HEK293 (cell line): Measurements from ENCODE around the gene RUNX1.

Experiments
- CTCF ChIA-PET: fragments of 350-600 bp; formaldehyde crosslinking; extraction: SDS; loops from one replicate; lab custom pipeline; 2021; ENCODE audit warnings: antibody characterized with exemption; lab: Yijun Ruan, JAX
- POLR2A ChIA-PET: fragments of 300-600 bp; formaldehyde crosslinking; extraction: SDS; loops from one replicate; lab custom pipeline; 2020; ENCODE audit warnings: antibody characterized with exemption, inconsistent platforms; lab: Yijun Ruan, JAX
- H3K27ac ChIP-seq: fragments of 200-500 bp; sonication (Bioruptor generic); 2 replicates; pipeline ENCODE4 v1.5.1; 2014; ENCODE audit warnings: low read depth, low read length, control low read depth, inconsistent platforms; ENCODE audit errors: extremely low read depth
- H3K36me3 ChIP-seq, 2 experiments: fragments of 200-500 bp in 1 of 2; sonication (Bioruptor generic) in 1 of 2; 1 replicate in 1 of 2; 2 replicates in 1 of 2; pipeline ENCODE4 v1.5.1; 2014 to 2017; ENCODE audit warnings: inconsistent platforms in 2 of 2, low read length in 2 of 2; ENCODE audit not compliant: control insufficient read depth in 2 of 2, insufficient read depth in 1 of 2
- H3K4me1 ChIP-seq: fragments of 200-500 bp; sonication (Bioruptor generic); 2 replicates; pipeline ENCODE4 v1.5.1; 2014; ENCODE audit warnings: mild to moderate bottlenecking, low read length, inconsistent platforms; ENCODE audit not compliant: control insufficient read depth, insufficient read depth
- H3K4me3 ChIP-seq: 2 replicates; pipeline ENCODE4 v1.5.1; 2011; ENCODE audit warnings: low read depth, mild to moderate bottlenecking, control low read depth, low read length, moderate library complexity
- H3K9me3 ChIP-seq: fragments of 200-500 bp; sonication (Bioruptor generic); 2 replicates; pipeline ENCODE4 v1.5.1; 2014; ENCODE audit warnings: low read depth, low read length, inconsistent platforms; ENCODE audit not compliant: control insufficient read depth, insufficient read depth
- BCL11A ChIP-seq: fragments of 450-650 bp; formaldehyde crosslinking; IDR thresholded peaks from 2 replicates; pipeline ENCODE4 v1.5.1; 2016; ENCODE audit warnings: low read depth, missing biosample characterization, missing genetic modification characterization
- HOXD13 ChIP-seq: sonication (generic); formaldehyde crosslinking; IDR thresholded peaks from 2 replicates; pipeline ENCODE4 v1.8.0; 2022; ENCODE audit warnings: missing genetic modification reagents, borderline replicate concordance
- MEIS1 ChIP-seq: sonication (generic); formaldehyde crosslinking; IDR thresholded peaks from 2 replicates; pipeline ENCODE4 v1.8.1; 2022; ENCODE audit warnings: missing genetic modification reagents, mild to moderate bottlenecking, borderline replicate concordance
- SP7 ChIP-seq: fragments of 450-650 bp; formaldehyde crosslinking; IDR thresholded peaks from 2 replicates; pipeline ENCODE4 v1.5.1; 2016; ENCODE audit warnings: missing biosample characterization, missing genetic modification characterization
- ZNF138 ChIP-seq: fragments of 450-650 bp; formaldehyde crosslinking; IDR thresholded peaks from 2 replicates; pipeline ENCODE4 v1.5.1; 2016; ENCODE audit warnings: missing biosample characterization, missing genetic modification characterization, borderline replicate concordance
- ZNF311 ChIP-seq: fragments of 450-650 bp; formaldehyde crosslinking; IDR thresholded peaks from 2 replicates; pipeline ENCODE4 v1.5.1; 2017; ENCODE audit warnings: missing biosample characterization, missing genetic modification characterization, borderline replicate concordance
- ZNF404 ChIP-seq: fragments of 450-650 bp; formaldehyde crosslinking; IDR thresholded peaks from 2 replicates; pipeline ENCODE4 v1.5.1; 2017; ENCODE audit warnings: missing biosample characterization, missing genetic modification characterization
- ZNF530 ChIP-seq: fragments of 450-650 bp; formaldehyde crosslinking; IDR thresholded peaks from 2 replicates; pipeline ENCODE4 v1.5.1; 2016; ENCODE audit warnings: low read depth, missing biosample characterization, missing genetic modification characterization
- ZNF558 ChIP-seq: fragments of 450-650 bp; formaldehyde crosslinking; IDR thresholded peaks from 2 replicates; pipeline ENCODE4 v1.5.1; 2016; ENCODE audit warnings: missing biosample characterization, missing genetic modification characterization
- ZNF560 ChIP-seq: fragments of 450-650 bp; formaldehyde crosslinking; IDR thresholded peaks from 2 replicates; pipeline ENCODE4 v1.5.1; 2017; ENCODE audit warnings: missing biosample characterization, missing genetic modification characterization, borderline replicate concordance
- ZNF585B ChIP-seq: fragments of 450-650 bp; formaldehyde crosslinking; IDR thresholded peaks from 2 replicates; pipeline ENCODE4 v1.5.1; 2016; ENCODE audit warnings: missing biosample characterization, missing genetic modification characterization
- ZNF596 ChIP-seq: fragments of 450-650 bp; IDR thresholded peaks from 2 replicates; pipeline ENCODE4 v1.5.0; 2018; ENCODE audit warnings: missing biosample characterization, mild to moderate bottlenecking, missing genetic modification characterization, moderate library complexity
- ZNF660 ChIP-seq: fragments of 450-650 bp; IDR thresholded peaks from 2 replicates; pipeline ENCODE4 v1.5.1; 2018; ENCODE audit warnings: missing biosample characterization, mild to moderate bottlenecking, missing genetic modification characterization
- ZNF776 ChIP-seq: fragments of 450-650 bp; formaldehyde crosslinking; IDR thresholded peaks from 2 replicates; pipeline ENCODE4 v1.5.0; 2017; ENCODE audit warnings: missing biosample characterization, missing genetic modification characterization, borderline replicate concordance
- TF ChIP-seq, protein P1 (sequence below): fragments of 450-650 bp; formaldehyde crosslinking; IDR thresholded peaks from 2 replicates; pipeline ENCODE4 v1.5.1; 2016; ENCODE audit warnings: missing biosample characterization, missing genetic modification characterization
- TF ChIP-seq, protein P2 (sequence below): sonication (generic); formaldehyde crosslinking; IDR thresholded peaks from 2 replicates; pipeline ENCODE4 v1.8.1; 2022; ENCODE audit warnings: mild to moderate bottlenecking, moderate library complexity, missing genetic modification reagents
- TF ChIP-seq, protein P3 (sequence below): fragments of 450-650 bp; formaldehyde crosslinking; conservative IDR thresholded peaks from 2 replicates; pipeline ENCODE4 v1.5.1; 2016; ENCODE audit warnings: low read depth, missing biosample characterization, missing genetic modification characterization
- TF ChIP-seq, protein P4 (sequence below): fragments of 450-650 bp; formaldehyde crosslinking; IDR thresholded peaks from 2 replicates; pipeline ENCODE4 v1.5.1; 2016; ENCODE audit warnings: missing biosample characterization, missing genetic modification characterization
- TF ChIP-seq, protein P5 (sequence below): fragments of 450-650 bp; formaldehyde crosslinking; IDR thresholded peaks from 2 replicates; pipeline ENCODE4 v1.5.1; 2017; ENCODE audit warnings: missing biosample characterization, missing genetic modification characterization

RUNX1 gene

DNA sequence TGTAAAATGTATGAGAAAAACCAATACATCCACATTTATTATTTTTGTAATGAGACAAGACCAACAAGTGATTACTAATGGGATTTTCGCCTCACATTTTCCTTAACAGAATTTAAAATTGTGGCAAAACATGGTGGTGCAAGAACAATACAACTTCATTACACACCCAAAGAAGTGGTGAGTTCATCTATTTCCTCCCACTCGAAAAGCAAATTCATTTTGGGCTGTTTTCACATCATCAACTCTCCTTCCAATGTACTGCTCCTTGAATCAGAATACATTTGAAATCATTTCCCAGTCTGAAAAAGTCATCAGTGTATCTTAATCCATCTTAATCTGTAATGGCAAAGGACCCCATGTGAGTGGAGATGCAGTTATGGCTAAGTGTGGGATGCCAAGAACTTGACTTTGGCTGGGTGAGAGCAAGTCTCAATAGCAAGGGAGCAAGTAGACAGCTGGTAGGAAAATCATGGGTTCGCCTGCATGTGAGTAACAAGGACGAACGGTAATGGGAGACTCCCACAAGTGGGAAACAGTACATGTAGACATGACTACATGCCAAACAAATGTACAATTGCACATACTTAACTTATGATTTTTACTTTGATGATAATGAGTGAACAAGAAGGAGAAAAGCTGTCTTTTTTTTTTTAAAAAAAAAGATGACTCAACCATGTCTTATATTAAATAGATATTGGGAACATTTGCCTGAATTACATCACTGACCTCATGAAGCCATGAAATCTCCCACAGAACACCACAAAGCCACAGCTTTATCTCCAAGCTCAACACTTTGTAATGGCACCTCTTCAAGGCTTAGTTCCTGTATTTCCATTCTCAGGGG is 46.0 kb downstream of the RUNX1 start (continued):
- TF ChIP-seq, protein P1, sequence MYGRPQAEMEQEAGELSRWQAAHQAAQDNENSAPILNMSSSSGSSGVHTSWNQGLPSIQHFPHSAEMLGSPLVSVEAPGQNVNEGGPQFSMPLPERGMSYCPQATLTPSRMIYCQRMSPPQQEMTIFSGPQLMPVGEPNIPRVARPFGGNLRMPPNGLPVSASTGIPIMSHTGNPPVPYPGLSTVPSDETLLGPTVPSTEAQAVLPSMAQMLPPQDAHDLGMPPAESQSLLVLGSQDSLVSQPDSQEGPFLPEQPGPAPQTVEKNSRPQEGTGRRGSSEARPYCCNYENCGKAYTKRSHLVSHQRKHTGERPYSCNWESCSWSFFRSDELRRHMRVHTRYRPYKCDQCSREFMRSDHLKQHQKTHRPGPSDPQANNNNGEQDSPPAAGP (tag by site-specific recombination) = no peak
- TF ChIP-seq ZNF660 (tag by site-specific recombination) (no peak), ZNF311 (no peak), ZNF404 (no peak)
- TF ChIP-seq, protein P2, sequence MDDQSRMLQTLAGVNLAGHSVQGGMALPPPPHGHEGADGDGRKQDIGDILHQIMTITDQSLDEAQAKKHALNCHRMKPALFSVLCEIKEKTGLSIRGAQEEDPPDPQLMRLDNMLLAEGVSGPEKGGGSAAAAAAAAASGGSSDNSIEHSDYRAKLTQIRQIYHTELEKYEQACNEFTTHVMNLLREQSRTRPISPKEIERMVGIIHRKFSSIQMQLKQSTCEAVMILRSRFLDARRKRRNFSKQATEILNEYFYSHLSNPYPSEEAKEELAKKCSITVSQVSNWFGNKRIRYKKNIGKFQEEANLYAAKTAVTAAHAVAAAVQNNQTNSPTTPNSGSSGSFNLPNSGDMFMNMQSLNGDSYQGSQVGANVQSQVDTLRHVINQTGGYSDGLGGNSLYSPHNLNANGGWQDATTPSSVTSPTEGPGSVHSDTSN = no peak

DNA sequence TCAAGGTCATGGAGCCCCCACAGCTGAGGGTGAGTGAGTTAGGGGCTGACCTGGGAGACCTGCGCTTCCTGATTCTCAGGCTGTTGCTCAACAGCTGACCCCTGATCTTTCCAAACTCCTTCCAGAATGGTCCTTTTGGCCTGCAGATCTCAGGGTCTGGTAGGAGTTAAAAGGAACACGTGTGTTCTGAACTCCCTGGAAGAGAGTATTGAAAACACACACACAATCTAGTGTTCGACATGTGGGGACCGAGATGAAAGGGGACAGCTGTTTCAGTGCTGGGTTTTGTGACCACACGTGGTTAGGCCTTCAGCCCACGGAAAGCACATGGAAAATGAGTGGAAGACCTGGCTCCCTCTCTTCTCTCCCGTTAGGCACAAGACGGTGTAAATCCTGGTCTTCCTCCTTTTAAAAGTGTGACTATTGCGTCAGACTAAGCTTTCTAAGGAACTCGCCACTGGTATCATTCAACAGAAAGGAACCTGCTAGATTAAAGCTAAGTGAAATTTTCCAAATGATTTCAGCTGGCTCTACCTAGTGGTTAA is 49.6 kb downstream of the RUNX1 start:
- H3K27ac ChIP-seq = no peak overlapping the region
- no peaks in the 10 kb centered on the region for H3K4me1 ChIP-seq
- CTCF ChIA-PET = interaction anchor here (0.9 kb wide), 1 partner anchor 10 kb away, joined by 3 read pairs; no protein-coding TSS in a partner anchor
- POLR2A ChIA-PET = no interaction called here
- no peaks in the 10 kb centered on the region for H3K36me3 ChIP-seq
- H3K4me3 ChIP-seq = no peak overlapping the region
- H3K9me3 ChIP-seq = no peaks in the 10 kb centered on the region
- no peak for TF ChIP-seq ZNF585B (tag by site-specific recombination)
- TF ChIP-seq ZNF404 = no peak
- no peak for TF ChIP-seq SP7 (tag by site-specific recombination)
- TF ChIP-seq ZNF776 = no peak
- no peak for TF ChIP-seq ZNF560 (tag by site-specific recombination)
- no peak for TF ChIP-seq ZNF558 (tag by site-specific recombination)
- no peak for TF ChIP-seq BCL11A (tag by site-specific recombination)
- TF ChIP-seq, protein P3, sequence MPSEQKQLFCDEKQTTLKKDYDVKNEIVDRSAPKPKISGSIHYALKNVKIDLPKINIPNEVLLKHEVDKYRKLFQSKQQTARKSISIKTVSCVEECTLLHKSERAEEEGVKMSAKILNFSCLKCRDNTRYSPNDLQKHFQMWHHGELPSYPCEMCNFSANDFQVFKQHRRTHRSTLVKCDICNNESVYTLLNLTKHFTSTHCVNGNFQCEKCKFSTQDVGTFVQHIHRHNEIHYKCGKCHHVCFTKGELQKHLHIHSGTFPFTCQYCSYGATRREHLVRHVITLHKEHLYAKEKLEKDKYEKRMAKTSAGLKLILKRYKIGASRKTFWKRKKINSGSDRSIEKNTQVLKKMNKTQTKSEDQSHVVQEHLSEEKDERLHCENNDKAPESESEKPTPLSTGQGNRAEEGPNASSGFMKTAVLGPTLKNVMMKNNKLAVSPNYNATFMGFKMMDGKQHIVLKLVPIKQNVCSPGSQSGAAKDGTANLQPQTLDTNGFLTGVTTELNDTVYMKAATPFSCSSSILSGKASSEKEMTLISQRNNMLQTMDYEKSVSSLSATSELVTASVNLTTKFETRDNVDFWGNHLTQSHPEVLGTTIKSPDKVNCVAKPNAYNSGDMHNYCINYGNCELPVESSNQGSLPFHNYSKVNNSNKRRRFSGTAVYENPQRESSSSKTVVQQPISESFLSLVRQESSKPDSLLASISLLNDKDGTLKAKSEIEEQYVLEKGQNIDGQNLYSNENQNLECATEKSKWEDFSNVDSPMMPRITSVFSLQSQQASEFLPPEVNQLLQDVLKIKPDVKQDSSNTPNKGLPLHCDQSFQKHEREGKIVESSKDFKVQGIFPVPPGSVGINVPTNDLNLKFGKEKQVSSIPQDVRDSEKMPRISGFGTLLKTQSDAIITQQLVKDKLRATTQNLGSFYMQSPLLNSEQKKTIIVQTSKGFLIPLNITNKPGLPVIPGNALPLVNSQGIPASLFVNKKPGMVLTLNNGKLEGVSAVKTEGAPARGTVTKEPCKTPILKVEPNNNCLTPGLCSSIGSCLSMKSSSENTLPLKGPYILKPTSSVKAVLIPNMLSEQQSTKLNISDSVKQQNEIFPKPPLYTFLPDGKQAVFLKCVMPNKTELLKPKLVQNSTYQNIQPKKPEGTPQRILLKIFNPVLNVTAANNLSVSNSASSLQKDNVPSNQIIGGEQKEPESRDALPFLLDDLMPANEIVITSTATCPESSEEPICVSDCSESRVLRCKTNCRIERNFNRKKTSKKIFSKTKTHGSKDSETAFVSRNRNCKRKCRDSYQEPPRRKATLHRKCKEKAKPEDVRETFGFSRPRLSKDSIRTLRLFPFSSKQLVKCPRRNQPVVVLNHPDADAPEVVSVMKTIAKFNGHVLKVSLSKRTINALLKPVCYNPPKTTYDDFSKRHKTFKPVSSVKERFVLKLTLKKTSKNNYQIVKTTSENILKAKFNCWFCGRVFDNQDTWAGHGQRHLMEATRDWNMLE = no peak
- TF ChIP-seq, protein P4, sequence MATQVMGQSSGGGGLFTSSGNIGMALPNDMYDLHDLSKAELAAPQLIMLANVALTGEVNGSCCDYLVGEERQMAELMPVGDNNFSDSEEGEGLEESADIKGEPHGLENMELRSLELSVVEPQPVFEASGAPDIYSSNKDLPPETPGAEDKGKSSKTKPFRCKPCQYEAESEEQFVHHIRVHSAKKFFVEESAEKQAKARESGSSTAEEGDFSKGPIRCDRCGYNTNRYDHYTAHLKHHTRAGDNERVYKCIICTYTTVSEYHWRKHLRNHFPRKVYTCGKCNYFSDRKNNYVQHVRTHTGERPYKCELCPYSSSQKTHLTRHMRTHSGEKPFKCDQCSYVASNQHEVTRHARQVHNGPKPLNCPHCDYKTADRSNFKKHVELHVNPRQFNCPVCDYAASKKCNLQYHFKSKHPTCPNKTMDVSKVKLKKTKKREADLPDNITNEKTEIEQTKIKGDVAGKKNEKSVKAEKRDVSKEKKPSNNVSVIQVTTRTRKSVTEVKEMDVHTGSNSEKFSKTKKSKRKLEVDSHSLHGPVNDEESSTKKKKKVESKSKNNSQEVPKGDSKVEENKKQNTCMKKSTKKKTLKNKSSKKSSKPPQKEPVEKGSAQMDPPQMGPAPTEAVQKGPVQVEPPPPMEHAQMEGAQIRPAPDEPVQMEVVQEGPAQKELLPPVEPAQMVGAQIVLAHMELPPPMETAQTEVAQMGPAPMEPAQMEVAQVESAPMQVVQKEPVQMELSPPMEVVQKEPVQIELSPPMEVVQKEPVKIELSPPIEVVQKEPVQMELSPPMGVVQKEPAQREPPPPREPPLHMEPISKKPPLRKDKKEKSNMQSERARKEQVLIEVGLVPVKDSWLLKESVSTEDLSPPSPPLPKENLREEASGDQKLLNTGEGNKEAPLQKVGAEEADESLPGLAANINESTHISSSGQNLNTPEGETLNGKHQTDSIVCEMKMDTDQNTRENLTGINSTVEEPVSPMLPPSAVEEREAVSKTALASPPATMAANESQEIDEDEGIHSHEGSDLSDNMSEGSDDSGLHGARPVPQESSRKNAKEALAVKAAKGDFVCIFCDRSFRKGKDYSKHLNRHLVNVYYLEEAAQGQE (tag by site-specific recombination) = no peak
- no peak for TF ChIP-seq HOXD13 (CRISPR knock-in tag)
- TF ChIP-seq ZNF596 = no peak
- TF ChIP-seq, protein P5, sequence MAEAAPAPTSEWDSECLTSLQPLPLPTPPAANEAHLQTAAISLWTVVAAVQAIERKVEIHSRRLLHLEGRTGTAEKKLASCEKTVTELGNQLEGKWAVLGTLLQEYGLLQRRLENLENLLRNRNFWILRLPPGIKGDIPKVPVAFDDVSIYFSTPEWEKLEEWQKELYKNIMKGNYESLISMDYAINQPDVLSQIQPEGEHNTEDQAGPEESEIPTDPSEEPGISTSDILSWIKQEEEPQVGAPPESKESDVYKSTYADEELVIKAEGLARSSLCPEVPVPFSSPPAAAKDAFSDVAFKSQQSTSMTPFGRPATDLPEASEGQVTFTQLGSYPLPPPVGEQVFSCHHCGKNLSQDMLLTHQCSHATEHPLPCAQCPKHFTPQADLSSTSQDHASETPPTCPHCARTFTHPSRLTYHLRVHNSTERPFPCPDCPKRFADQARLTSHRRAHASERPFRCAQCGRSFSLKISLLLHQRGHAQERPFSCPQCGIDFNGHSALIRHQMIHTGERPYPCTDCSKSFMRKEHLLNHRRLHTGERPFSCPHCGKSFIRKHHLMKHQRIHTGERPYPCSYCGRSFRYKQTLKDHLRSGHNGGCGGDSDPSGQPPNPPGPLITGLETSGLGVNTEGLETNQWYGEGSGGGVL (tag by site-specific recombination) = no peak
- no peak for TF ChIP-seq ZNF530 (tag by site-specific recombination)
- TF ChIP-seq MEIS1 (CRISPR knock-in tag) = no peak
- no peak for TF ChIP-seq ZNF138
- TF ChIP-seq, all 188 proteins: peak for 0
